Measurements from ENCODE around the gene MAST3.

The MAST3 gene

DNA sequence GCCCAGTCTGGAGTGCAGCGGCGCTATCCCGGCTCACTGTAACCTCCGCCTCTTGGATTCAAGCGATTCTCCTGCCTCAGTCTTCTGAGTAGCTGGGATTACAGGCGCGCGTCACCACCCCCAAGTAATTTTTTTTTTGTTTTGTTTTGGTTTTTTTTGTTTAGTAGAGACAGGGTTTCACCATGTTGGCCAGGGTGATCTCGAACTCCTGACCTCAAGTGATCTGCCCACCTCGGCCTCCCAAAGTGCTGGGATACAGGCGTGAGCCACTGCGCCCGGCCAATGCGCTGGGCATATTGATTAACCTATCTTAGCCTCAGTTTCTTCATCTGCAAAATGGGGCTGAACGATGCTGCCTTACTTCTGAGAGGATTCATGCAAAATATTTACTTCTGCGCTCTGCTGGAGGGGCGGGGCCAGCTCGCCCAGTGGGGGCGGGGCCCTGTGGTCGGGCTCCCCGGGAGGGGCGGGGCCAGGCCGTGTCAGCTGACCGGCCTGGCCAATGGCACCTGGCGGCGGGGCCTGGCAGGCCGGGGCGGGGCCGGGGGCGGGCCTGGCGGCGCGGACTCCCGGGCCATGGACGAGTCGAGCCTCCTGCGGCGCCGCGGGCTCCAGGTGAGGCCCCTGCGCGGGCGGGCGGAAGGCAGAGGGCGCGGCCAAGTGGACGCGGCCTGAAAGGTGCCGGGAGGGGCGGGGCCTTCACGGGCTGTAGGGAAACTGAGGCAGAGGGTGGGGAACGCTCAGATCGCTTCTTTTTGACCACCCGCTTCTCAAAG is at the start of gene MAST3:
Gene MAST3, plus strand, starts transcription at position 562 of the 776 bp plus-strand sequence. Its CDS starts 15 bp downstream, at position 577.
- DNase-seq: peak in 12 of 14 donors; percentile 45 to 87 (median 66)

- peak in 13 of 14 donors; percentile 9 to 78 (median 45) for DNase-seq
Observed at GRCh38 chr19:18049385-18049784, 48.2 kb upstream of the MAST3 start.

DNA sequence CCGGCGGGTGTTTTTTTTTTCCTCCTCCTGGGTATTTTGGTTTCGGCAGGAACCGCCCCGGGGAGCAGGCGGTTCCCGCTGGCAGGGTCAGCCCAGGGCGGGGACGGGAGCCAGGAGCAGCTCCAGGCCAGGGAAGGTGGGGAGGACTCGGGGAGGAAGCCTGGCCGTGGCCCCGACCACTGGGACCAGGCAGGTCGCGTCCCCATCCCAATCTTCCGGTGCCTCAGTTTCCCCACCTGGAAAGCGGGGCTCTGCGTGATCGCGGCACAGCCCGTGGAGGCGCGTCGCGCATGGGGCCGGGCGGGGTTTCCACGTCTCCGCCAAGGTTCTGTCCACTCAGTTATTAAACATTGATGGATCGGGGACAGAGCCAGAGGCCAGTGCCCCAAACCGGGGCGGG is 45.7 kb upstream of the MAST3 start:
- DNase-seq: no peak

DNA sequence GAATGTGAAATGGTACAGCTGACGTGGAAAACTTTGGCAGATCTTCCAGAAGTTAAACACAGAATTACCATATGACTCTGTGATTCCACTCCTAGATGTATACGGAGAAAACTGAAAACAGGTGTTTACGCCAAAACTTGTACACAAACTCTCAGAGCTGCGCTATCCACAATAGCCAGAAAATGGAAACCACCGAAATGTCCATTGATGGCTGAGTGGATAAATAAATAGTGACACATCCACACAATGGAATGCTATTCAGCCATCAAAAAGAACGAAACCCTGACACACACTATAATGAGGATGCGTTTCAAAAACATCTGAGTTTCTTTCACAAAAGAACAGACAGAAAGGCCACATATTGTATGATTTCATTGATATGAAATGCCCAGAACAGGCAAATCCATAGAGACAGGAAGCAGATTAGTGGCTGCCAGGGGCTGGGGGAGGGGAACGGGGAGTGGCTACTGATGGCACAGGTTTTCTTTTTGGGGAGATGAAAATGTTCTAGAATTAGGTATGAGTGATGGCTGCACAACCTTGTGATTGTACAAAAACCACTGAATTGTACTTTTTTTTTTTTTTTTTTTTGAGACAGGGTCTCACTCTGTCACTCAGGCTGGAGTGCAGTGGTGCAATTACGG is 43.9 kb upstream of the MAST3 start:
- no peak for DNase-seq

GRCh38 chr19:18055967-18056366 is 41.6 kb upstream of the MAST3 start:
- DNase-seq: no peak

GRCh38 chr19:18057557-18057956 is 40.0 kb upstream of the MAST3 start:
- DNase-seq: peak in 11 of 14 donors; percentile 5 to 52 (median 33)

DNA sequence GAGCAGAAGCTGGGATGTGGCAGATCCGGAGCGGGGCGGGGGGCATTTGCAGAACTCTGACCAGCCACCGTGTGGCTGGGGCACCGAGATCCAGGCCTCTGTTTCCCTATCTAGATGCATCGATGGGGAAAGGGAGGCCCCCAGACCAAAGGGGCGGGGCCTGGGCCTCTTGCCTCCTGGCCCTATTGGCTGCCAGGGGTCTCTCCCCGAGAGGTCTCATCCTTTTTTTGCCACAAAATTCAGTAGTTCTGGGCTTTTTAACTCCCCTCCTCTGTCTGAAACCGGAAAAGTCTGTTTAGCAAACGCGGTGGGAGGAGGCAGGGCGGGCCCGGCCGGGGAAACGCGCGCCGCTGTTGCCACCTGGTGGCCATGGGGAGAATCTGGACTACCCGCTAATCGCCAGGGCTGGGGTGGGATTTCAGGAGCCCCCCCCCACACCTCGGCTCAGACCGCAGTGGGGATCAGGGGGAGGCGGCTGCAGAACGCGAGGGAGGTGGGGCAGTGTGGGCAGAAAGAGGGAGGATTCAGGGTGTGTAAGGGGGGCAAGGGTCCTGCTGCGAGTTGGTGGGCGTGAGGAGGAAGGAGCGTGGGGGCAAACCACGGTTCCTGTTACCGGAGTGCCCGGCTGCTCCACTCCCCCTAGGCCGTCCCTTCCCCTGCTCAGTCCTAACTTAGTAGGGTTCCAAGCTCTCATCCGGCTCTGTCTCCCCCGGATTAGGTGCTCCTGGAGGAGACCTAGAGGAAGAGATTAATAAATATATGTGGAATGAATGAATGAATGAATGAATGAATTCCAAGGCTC is 39.2 kb upstream of the MAST3 start:
- peak in 12 of 14 donors; percentile 20 to 84 (median 74) for DNase-seq

DNA sequence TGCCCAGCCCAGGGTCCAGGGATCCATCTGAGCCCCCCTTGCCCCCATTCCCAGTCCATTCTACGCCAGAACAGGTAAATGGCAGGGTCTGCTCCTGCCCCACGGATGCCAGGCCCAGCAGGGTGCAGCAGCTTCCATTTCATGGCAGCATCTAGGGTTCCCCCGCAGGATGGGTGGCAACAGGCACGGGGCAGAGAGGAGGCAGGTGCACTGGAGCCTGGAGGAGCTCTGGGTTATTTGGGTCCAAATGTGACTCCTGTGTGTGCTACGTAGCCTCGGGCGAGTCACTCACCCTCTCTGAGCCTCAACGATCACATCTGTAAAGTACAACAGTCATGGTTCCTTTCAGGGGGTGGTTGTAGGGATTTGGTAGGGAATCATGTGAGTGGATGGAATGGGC is 38.3 kb upstream of the MAST3 start:
- DNase-seq: peak in 2 of 14 donors; percentile 2 to 6

GRCh38 chr19:18059902-18060301 is 37.7 kb upstream of the MAST3 start:
- DNase-seq: peak in 1 of 14 donors; percentile 3

- DNase-seq: no peak
Observed at GRCh38 chr19:18060472-18060871, 37.1 kb upstream of the MAST3 start.

GRCh38 chr19:18062028-18062427 is 35.5 kb upstream of the MAST3 start:
- DNase-seq: no peak

DNA sequence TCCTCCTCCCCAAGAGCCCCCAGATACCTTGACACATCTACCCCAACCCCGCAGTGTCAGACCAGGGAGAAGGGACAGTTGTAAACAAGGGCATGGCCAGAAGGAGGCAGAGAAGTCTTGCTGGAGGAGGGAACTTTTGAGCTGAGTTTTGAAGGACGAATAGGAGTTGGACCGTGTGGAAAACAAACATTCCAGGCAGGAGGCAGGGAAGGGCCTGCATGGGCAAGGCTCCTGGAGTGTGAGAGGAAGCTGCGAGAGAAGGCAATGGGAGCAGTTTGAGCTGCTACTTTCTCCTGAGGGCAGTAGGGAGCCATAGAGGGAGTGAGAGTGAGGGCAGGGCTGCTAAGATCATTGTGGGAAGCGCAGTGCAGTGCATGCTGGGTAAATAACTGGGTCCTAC is 34.1 kb upstream of the MAST3 start:
- no peak for DNase-seq

DNA sequence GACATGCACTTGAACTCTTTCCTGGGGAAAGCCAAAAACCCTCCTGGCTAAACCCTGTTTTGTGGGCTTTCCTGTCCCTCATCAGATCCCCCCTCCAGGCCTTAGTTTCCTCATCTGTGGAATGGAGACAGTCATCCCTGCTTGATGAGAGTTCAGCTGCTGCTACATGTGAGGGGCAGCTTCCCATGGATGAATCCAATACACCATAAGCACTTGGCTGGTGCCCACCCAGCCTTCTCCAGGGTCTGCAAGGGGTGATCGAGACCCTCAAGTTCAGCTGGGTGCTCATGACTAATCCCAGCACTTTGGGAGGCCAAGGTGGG is 32.4 kb upstream of the MAST3 start:
- DNase-seq: no peak

- DNase-seq: no peak
Observed at GRCh38 chr19:18068395-18068794, 29.2 kb upstream of the MAST3 start.

DNA sequence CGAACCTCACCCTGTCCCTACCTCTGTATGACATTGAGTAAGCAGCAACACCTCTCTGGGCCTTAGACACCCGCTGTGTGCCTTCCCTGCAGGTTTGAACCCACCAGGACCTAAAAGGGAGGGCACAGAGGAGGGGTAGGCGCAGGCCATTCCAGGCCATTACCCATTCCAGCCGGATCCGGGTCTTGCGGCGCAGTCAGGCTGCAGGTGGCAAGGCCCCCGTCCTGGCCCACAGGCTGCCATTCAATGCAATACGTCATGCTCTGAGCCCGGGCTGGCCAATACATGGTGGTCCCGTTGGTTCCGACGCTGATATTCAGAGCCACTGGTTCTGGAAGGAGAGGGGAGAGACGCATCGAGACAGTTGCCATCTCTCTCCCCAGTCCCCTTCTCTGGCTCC is 28.2 kb upstream of the MAST3 start:
- no peak for DNase-seq

GRCh38 chr19:18070181-18070580 is 27.4 kb upstream of the MAST3 start:
- DNase-seq: no peak

DNA sequence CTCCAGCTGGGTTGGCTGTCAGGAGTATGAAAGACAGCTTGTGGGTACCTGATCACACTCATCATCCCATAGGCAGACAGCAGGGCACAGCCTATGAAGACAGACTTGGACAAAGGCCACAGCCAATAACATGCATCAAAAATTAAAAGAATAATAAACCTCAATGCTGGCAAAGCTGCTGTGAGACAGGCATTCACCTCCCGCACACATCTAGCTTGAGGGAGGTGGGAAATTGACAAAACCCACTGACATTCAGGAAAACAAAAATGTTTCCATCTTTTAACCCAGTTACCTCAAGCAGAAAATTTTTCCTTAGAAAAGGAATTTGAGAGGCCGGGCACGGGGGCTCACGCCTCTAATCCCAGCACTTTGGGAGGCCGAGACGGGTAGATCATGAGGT is 25.2 kb upstream of the MAST3 start:
- no peak for DNase-seq

DNA sequence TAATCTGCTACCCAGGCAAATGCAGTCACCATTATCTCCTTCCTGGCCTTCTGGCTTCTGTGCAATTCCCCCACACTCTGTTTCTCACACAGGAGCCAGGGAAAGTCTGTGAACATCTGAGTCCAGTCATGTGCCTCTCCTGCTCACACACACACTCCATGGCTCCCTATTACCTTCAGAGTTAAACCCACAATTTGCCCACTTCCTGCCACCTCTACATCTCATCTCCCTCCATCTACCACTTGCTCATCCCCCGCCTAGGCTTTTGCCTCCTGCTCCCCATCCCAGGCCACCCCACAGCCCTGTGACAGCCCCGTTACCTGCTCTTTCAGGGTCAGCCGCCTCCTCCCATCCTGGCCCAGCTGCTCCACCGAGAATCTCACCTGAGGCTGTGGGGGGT is 24.4 kb upstream of the MAST3 start:
- DNase-seq: no peak

DNA sequence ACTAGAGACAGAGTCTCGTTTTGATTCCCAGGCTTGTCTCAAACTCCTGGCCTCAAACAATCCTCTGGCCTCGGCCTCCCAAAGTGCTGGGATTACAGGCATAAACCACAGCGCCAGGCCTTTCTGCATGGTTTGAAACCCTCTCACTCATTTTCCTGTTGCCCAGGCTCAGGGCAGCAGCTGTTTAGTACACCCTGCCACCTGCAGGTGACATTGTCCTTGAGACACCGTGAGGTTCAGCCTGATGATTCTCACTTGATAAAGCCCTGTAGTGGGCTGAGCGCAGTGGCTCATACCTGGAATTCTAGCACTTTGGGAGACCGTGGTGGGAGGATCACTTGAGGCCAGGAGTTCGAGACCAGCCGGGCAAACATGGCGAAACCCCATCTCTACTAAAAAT is 23.4 kb upstream of the MAST3 start:
- DNase-seq: no peak

GRCh38 chr19:18083929-18084684 is 13.5 kb upstream of the MAST3 start:
- DNase-seq: no peak

- DNase-seq: no peak
Observed at GRCh38 chr19:18085702-18086457, 11.7 kb upstream of the MAST3 start.

Measured in C1 segment of cervical spinal cord (tissue), 14 donors.